Progenitor cell of endocrine pancreas (in vitro differentiated cells): ENCODE measurements around the gene MBTPS1. TPM values are rescaled to one million over a fixed set of nuclear protein-coding genes. Genes with fewer than 3 reads are reported as not detected.

Experiments
- DNase-seq: peaks from one replicate; pipeline ENCODE4 v3.0.0; 2021; ENCODE audit warnings: low spot score; ENCODE audit not compliant: unreplicated experiment
- H3K27ac Mint-ChIP-seq: 2 replicates; pipeline ENCODE4 v1.8.0; 2021; ENCODE audit warnings: mild to moderate bottlenecking, moderate library complexity, mixed read lengths
- H3K27me3 Mint-ChIP-seq: 2 replicates; pipeline ENCODE4 v1.8.0; 2021; ENCODE audit warnings: mixed read lengths
- H3K36me3 Mint-ChIP-seq: 2 replicates; pipeline ENCODE4 v1.8.0; 2022; ENCODE audit warnings: mixed read lengths; ENCODE audit not compliant: insufficient read depth
- H3K4me1 Mint-ChIP-seq: 2 replicates; pipeline ENCODE4 v1.8.0; 2021; ENCODE audit warnings: low read depth, mixed read lengths
- H3K4me3 Mint-ChIP-seq: 2 replicates; pipeline ENCODE4 v1.8.0; 2021; ENCODE audit warnings: low read depth, mild to moderate bottlenecking, moderate library complexity, mixed read lengths
- H3K9me3 Mint-ChIP-seq: 2 replicates; pipeline ENCODE4 v1.8.0; 2021; ENCODE audit warnings: low read depth, mixed read lengths
- total RNA-seq: library from RNA; stranded (reverse); gene quantifications from 2 replicates; pipeline ENCODE4 v1.2.1, GENCODE V29; 2021
- TF ChIP-seq, protein P1 (sequence below): fragments of 200-600 bp; sonication (generic); IDR thresholded peaks from one replicate; pipeline ENCODE4 v1.5.0; 2021; ENCODE audit warnings: antibody characterized with exemption, mild to moderate bottlenecking; ENCODE audit not compliant: unreplicated experiment

Gene MBTPS1
- total RNA-seq, 1 donor from 2014 or later = 94.7 TPM

DNA sequence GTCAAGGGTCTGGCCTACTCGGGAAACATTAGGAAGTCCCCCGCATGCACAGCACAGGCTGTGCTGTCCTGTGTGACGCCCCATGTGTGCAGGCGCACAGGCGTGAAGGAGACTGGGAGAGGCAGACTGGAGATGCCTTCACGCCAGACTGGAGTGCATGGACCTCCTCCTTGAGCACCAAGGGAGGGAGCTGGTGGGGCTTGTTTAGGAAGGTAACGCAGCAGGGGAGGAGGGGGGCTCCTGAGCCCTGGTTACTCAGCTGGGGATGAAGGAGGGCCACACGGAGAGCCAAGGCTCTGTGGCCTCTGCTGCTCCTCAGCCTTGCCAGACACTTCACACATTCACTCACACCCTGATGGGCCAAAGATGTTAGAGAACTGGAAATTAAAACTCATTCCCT, 20.5 kb upstream of the MBTPS1 start:
- H3K4me3 Mint-ChIP-seq = no peak overlapping the region
- no peaks in the 10 kb centered on the region for H3K9me3 Mint-ChIP-seq
- TF ChIP-seq, protein P1, sequence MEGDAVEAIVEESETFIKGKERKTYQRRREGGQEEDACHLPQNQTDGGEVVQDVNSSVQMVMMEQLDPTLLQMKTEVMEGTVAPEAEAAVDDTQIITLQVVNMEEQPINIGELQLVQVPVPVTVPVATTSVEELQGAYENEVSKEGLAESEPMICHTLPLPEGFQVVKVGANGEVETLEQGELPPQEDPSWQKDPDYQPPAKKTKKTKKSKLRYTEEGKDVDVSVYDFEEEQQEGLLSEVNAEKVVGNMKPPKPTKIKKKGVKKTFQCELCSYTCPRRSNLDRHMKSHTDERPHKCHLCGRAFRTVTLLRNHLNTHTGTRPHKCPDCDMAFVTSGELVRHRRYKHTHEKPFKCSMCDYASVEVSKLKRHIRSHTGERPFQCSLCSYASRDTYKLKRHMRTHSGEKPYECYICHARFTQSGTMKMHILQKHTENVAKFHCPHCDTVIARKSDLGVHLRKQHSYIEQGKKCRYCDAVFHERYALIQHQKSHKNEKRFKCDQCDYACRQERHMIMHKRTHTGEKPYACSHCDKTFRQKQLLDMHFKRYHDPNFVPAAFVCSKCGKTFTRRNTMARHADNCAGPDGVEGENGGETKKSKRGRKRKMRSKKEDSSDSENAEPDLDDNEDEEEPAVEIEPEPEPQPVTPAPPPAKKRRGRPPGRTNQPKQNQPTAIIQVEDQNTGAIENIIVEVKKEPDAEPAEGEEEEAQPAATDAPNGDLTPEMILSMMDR = no peak
- peak overlapping the region; percentile 54 for H3K27ac Mint-ChIP-seq
- DNase-seq = no peak
- no peaks in the 10 kb centered on the region for H3K27me3 Mint-ChIP-seq
- peaks cover 24% of the 10 kb centered on the region for H3K4me1 Mint-ChIP-seq
- H3K36me3 Mint-ChIP-seq = peaks cover 7% of the 10 kb centered on the region

DNA sequence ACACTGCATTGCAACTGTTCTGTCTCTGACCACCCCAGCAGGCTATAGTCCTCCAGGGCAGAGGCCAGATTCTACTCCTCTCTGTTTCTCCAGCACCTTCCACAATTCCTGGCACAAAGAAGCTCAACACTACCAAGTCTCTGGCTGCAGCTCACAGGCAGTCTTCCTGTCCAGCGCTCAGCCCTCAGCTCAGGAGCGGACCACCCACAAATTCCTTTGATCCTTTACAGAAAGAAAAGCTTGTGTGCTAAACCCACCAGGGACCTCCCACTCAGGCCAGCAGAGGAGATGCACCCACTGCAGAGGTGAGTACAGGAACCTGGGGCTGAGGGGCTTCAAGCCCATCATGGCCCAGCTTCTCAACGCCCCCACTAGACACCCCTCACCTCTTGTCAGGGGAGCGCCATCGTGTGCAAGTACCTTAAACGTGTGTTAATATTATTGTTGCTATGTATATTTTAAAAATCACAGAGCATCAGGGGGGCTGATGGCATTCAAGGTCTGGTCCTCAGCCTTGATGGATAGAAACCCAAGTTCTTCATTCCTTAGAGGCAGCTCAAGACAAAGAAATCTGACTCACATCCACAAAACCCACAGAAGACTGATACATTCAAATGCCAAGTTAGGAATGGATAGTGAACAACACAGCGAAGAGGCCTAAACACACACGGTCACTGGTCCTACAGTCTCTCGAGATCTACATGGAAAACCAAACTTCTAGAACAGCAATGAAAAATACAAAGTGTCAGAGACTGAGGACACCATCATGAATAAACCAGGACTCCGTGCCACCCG, 19.8 kb upstream of the MBTPS1 start:
- no peak overlapping the region for H3K27ac Mint-ChIP-seq
- H3K4me3 Mint-ChIP-seq = no peak overlapping the region
- H3K27me3 Mint-ChIP-seq = no peaks in the 10 kb centered on the region
- H3K36me3 Mint-ChIP-seq = peaks cover 7% of the 10 kb centered on the region
- DNase-seq = no peak
- TF ChIP-seq, protein P1 = no peak
- peaks cover 24% of the 10 kb centered on the region for H3K4me1 Mint-ChIP-seq
- H3K9me3 Mint-ChIP-seq = no peaks in the 10 kb centered on the region

- Mint-ChIP-seq H3K4me1 (peaks cover 8% of the 10 kb centered on the region), H3K36me3 (peaks cover 17% of the 10 kb centered on the region), H3K27me3 (no peaks in the 10 kb centered on the region), H3K4me3 (no peak overlapping the region), H3K27ac (no peak overlapping the region), H3K9me3 (no peaks in the 10 kb centered on the region)
- TF ChIP-seq, protein P1 = no peak
- DNase-seq = no peak
Observed at GRCh38 chr16:84132527-84133285, 16.0 kb upstream of the MBTPS1 start.

GRCh38 chr16:84131117-84131516, 14.4 kb upstream of the MBTPS1 start:
- TF ChIP-seq, protein P1 = no peak
- H3K9me3 Mint-ChIP-seq = no peaks in the 10 kb centered on the region
- no peaks in the 10 kb centered on the region for H3K27me3 Mint-ChIP-seq
- H3K27ac Mint-ChIP-seq = no peak overlapping the region
- peaks cover 21% of the 10 kb centered on the region for H3K36me3 Mint-ChIP-seq
- H3K4me1 Mint-ChIP-seq = no peaks in the 10 kb centered on the region
- H3K4me3 Mint-ChIP-seq = no peak overlapping the region
- DNase-seq = no peak

DNA sequence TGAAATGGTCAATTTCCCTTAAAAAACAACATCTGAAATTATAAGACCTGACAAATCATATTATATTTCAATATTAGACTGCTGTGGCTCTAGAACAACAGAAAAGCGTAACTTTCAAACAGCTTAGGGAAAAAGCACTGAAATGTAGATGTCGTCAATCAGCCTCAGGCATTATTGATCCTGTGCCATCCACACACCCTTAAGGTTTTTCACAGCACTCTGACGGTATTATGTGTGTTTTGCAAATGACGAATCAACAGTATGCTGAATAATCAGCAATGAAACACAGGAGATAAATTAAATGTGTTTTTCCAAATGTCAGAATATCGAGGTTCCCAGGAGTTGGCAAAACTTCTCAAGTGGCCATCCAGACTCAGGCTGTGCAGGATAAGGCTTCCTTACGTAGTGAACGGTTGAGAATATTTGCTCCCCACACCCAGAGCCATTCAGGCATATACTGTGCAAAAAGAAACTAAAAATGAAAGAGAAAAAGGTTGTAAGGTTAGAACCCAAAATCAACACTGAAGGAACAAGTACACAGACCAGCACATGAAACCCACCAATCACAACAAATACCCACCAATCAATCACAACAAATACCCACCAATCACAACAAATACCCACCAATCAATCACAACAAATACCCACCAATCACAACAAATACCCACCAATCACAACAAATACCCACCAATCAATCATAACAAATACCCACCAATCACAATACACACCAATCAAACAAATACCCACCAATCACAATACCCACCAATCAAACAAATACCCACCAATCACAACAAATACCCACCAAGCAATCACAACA, 7.7 kb upstream of the MBTPS1 start:
- Mint-ChIP-seq H3K4me1 (no peaks in the 10 kb centered on the region), H3K9me3 (no peaks in the 10 kb centered on the region), H3K27me3 (no peaks in the 10 kb centered on the region), H3K27ac (no peak overlapping the region), H3K4me3 (no peak overlapping the region), H3K36me3 (peaks cover 25% of the 10 kb centered on the region)
- TF ChIP-seq, protein P1 = no peak
- no peak for DNase-seq
